ENCODE measurements around the gene FDPS. TPM values are rescaled to one million over a fixed set of nuclear protein-coding genes. Genes with fewer than 3 reads are reported as not detected.

FDPS gene
- total and polyA plus RNA-seq, 9 donors = 50.7 to 423 (median 80.8) TPM

DNA sequence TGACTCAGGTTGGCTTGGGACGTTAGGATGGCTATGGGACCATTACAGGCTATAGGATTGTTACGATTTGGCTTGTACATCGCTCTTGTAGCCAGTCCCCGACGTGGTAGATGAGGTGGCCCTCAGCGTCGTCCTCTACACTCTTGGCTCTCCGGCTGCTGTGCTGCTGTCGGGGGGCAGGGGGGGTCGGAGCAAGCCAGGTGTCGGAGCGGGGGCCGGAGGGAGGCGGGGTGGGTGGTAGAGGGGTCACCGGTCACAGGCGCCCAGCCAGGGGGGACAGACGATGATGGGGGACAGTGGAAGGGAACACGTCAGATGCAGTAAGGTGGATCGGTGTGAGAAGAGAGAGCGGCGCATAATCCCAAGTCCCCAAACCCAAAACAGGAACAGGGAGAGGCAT is 40.0 kb upstream of the FDPS start:
- TF ChIP-seq, protein P1, sequence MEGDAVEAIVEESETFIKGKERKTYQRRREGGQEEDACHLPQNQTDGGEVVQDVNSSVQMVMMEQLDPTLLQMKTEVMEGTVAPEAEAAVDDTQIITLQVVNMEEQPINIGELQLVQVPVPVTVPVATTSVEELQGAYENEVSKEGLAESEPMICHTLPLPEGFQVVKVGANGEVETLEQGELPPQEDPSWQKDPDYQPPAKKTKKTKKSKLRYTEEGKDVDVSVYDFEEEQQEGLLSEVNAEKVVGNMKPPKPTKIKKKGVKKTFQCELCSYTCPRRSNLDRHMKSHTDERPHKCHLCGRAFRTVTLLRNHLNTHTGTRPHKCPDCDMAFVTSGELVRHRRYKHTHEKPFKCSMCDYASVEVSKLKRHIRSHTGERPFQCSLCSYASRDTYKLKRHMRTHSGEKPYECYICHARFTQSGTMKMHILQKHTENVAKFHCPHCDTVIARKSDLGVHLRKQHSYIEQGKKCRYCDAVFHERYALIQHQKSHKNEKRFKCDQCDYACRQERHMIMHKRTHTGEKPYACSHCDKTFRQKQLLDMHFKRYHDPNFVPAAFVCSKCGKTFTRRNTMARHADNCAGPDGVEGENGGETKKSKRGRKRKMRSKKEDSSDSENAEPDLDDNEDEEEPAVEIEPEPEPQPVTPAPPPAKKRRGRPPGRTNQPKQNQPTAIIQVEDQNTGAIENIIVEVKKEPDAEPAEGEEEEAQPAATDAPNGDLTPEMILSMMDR (IDR thresholded peaks at IDR 0.05) = no peak
- TF ChIP-seq POLR2A (IDR thresholded peaks at IDR 0.05) (no peak), EP300 (IDR thresholded peaks at IDR 0.05) (no peak)
- intact Hi-C loops (cut with DNase I) = no loop called here
- no peaks in the 10 kb centered on the region for H3K9me3 ChIP-seq
- H3K27me3 ChIP-seq = no peaks in the 10 kb centered on the region
- no peak for DNase-seq
- WGBS, 3 donors = 80 to 86% (median 81%) methylated on average over 21 of the region's 21 CpGs
- H3K36me3 ChIP-seq = no peaks in the 10 kb centered on the region
- H3K27ac ChIP-seq = no peak overlapping the region
- no peaks in the 10 kb centered on the region for H3K4me1 ChIP-seq (ENCODE audit: insufficient read depth)
- H3K4me3 ChIP-seq = no peak overlapping the region

DNA sequence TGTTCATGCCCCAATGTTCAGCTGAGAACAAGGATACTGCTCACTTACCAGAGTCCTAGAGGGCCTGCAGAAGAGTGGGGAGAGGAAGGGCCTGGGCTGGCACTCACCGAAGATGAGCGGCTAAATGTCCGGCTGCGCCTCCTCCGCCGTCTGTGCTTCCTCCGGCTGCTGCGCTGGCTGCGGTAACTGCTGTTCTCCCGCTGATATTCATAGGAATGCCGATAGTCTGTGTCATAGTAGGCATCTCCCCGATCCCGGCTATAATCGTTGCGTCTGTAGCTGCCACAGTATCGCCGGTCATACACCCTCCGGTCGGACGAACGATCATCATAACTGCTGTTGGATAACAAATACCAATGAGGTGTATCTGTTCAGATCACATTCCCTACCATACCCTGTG is 39.3 kb upstream of the FDPS start:
- TF ChIP-seq, protein P1 (IDR thresholded peaks at IDR 0.05) = no peak
- TF ChIP-seq EP300 (IDR thresholded peaks at IDR 0.05) (no peak), POLR2A (IDR thresholded peaks at IDR 0.05) (no peak)
- H3K4me1 ChIP-seq (ENCODE audit: insufficient read depth) = no peaks in the 10 kb centered on the region
- no peaks in the 10 kb centered on the region for H3K36me3 ChIP-seq
- DNase-seq = no peak
- 88 to 94% (median 90%) methylated on average over 21 of the region's 21 CpGs for WGBS, 3 donors
- H3K27ac ChIP-seq = no peak overlapping the region
- no peaks in the 10 kb centered on the region for H3K9me3 ChIP-seq
- no peaks in the 10 kb centered on the region for H3K27me3 ChIP-seq
- H3K4me3 ChIP-seq = no peak overlapping the region
- intact Hi-C loops (cut with DNase I) = no loop called here

DNA sequence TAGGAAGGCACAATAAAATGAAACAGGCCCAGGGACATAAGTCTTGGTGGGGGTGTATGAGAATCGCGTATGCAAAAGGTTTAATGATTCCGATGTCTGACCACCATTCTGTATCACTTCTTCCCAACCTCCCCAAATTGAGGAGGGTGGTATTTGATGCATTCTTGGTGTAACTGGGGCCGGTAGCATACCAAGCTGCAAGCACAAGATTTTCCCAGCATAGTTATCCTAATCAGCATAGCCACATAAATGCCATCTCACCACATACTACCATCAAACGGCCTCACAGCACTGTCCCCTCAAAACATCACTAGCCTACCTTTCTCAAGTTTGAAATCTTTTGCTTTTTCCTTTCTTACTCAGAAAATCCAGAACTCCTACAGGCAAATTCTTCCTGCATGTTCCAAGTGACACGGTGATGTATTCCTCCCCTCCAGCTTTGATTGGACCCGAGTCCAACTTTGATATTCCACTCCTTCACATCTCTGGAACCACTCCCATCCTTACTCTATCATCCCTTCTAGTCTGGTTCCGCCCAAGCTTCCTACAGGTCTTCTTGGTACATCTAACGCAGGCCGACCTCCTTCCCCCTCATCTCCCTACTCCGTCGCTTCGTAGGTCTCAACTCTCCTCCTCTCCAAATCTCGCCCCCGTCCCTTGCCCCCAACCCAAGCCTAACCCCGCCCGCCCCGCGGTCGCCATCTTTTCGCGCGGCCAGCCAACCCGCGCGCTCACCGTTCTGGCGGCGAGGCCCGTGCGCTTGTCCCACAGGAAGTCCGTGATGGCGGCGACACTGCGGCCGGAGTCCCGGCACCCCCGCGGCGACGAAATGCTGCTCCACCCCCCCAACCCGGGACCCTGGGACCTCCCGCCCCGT is 36.0 kb upstream of the FDPS start:
- Histone ChIP-seq H3K27me3 (no peaks in the 10 kb centered on the region), H3K4me3 (peak overlapping the region; percentile 77), H3K36me3 (no peaks in the 10 kb centered on the region), H3K27ac (peak overlapping the region; percentile 89 to 94), H3K4me1 (ENCODE audit: insufficient read depth) (peaks cover 1% of the 10 kb centered on the region), H3K9me3 (no peaks in the 10 kb centered on the region)
- intact Hi-C loops (cut with DNase I) = no loop called here
- DNase-seq = no peak
- WGBS, 3 donors = 2 to 3% (median 3%) methylated on average over 39 to 44 of the region's 44 CpGs
- TF ChIP-seq POLR2A (IDR thresholded peaks at IDR 0.05) (no peak), EP300 (IDR thresholded peaks at IDR 0.05) (no peak)
- TF ChIP-seq, protein P1 (IDR thresholded peaks at IDR 0.05) = no peak

DNA sequence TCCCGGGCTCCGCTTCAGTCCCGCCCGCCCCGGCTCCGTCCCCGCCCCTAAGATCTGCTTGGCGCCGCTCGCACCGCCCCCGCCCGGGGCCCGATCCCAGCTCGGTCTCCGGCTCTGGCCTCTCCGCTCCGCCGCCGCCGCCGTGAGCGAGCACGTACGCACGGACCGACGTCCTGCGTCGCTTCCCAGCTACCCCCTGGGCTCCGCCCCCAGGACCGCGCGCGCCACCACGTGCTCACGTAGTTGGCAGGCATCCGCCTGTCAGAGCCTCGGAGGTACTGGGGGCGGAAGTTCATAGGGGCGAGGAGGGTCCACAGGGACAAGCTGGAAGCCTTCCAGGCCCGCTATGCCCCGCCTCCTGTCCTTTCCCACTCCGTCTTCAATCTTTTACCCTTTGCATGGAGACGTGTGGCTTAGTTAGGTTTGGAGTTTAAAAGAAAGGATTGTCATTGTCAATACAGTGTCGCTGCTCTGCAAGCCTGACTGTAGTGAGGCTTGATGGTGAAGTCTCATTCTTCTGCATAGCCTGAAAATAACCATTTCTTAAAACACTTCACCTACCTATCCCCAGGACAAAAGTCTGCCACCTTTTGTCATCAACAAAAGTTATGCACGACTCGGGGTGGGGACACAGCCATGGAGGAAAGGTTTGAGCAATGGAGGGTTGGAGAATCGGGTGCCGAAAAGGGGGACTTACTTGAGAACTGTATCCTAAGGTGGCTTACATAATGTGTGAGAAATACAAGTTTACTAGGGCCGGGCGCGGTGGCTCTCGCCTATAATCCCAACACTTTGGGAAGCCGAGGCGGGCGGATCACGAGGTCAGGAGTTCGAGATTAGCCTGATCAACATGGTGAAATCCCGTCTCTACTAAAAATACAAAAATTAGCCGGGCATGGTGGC is 35.1 kb upstream of the FDPS start, which contains the start of gene CLK2:
TSS of gene CLK2 (minus strand) at position 162 of the 903 bp plus-strand sequence. CDS start 2,527 bp downstream, outside the sequence.
- no peaks in the 10 kb centered on the region for H3K27me3 ChIP-seq
- H3K36me3 ChIP-seq = no peaks in the 10 kb centered on the region
- WGBS, 3 donors = 10 to 25% (median 20%) methylated on average over 35 to 61 of the region's 61 CpGs
- H3K27ac ChIP-seq = peak within 1 kb of the TSS; percentile 89 to 94
- peak within 1 kb of the TSS; percentile 77 for H3K4me3 ChIP-seq
- peaks cover 5% of the 10 kb centered on the region for H3K4me1 ChIP-seq (ENCODE audit: insufficient read depth)
- DNase-seq = peak; percentile 92 to 96 (median 95)
- intact Hi-C loops (cut with DNase I) = no loop called here
- TF ChIP-seq EP300 (IDR thresholded peaks at IDR 0.05) = peak; percentile 40
- TF ChIP-seq POLR2A (IDR thresholded peaks at IDR 0.05) = peak; percentile 82
- TF ChIP-seq, protein P1 (IDR thresholded peaks at IDR 0.05) = no peak
- no peaks in the 10 kb centered on the region for H3K9me3 ChIP-seq
